ENCODE data around the gene ALDH3B1. TPM values are rescaled to one million over a fixed set of nuclear protein-coding genes. Genes with fewer than 3 reads are reported as not detected.

ALDH3B1 gene
- total and polyA plus RNA-seq, 10 of the 15 experiments (the other 5 are each of a cell fraction or from before 2014, with no cell fraction given) = 0.03 to 0.37 (median 0.17) TPM; not detected in 3

- DNase-seq (ENCODE audit: low read depth, low spot score) (no peak), ATAC-seq (no peak), FAIRE-seq (no peak)
- Histone ChIP-seq H2AFZ (ENCODE audit: control insufficient read depth, low read depth, low read length) (no peak overlapping the region), H3K9me3 (replicated peaks; ENCODE audit: control insufficient read depth, insufficient read depth, low read length) (no peaks in the 10 kb centered on the region), H3K4me1 (ENCODE audit: control insufficient read depth, insufficient read depth, low read length) (peaks cover 10% of the 10 kb centered on the region), H3K4me3 (no peak overlapping the region), H3K27ac (ENCODE audit: control insufficient read depth, insufficient read depth) (no peak overlapping the region), H4K20me1 (ENCODE audit: control insufficient read depth, insufficient read depth) (no peaks in the 10 kb centered on the region), H3K9ac (ENCODE audit: control insufficient read depth, insufficient read depth, low read length) (no peak overlapping the region), H3K36me3 (ENCODE audit: control insufficient read depth in 2 of 2, insufficient read depth in 2 of 2, low read length in 1 of 2) (no peaks in the 10 kb centered on the region), H3K4me2 (ENCODE audit: control insufficient read depth, insufficient read depth) (no peak overlapping the region), H3K79me2 (ENCODE audit: control insufficient read depth, insufficient read depth, low read length) (peaks cover 12% of the 10 kb centered on the region), H3K27me3 (replicated peaks in 1 of 2; ENCODE audit: control insufficient read depth in 2 of 2, insufficient read depth in 2 of 2, low read length in 1 of 2) (no peaks in the 10 kb centered on the region)
- RAD21 ChIA-PET (ENCODE audit: unreplicated experiment) = no interaction called here
- no TSS peak for BruUV-seq (replicated peaks)
- in situ Hi-C loops (cut with MboI) (no loop called here), intact Hi-C loops (cut with micrococcal nuclease; ENCODE audit: unreplicated experiment) (loop anchor here (10.0 kb wide), 1 partner anchor 428 kb away; no protein-coding TSS in a partner anchor)
- 79% methylated on average over 12 of the region's 18 CpGs for WGBS (ENCODE audit: insufficient coverage, insufficient replicate concordance, low lambda C conversion rate, missing lambda C conversion rate)
- TF ChIP-seq NFYB (IDR thresholded peaks at IDR 0.05; ENCODE audit: insufficient read depth, low read depth, low read length) = no peak
- TF ChIP-seq NRF1 (conservative IDR thresholded peaks at IDR 0.05; ENCODE audit: low read depth, low read length) = no peak
- no peak for TF ChIP-seq MLLT1 (IDR thresholded peaks at IDR 0.05)
- TF ChIP-seq MYB (IDR thresholded peaks at IDR 0.05; ENCODE audit: borderline replicate concordance, low read depth, low read length) = no peak
- TF ChIP-seq ATF2 (IDR thresholded peaks at IDR 0.05; ENCODE audit: low read length) = no peak
- no peak for TF ChIP-seq SPI1 (IDR thresholded peaks at IDR 0.05; ENCODE audit: borderline replicate concordance, insufficient read depth, low read depth, low read length)
- no peak for TF ChIP-seq USF1 (IDR thresholded peaks at IDR 0.05; ENCODE audit: borderline replicate concordance, extremely low read length, insufficient read depth, low read depth, low read length)
- no peak for TF ChIP-seq RBBP5 (conservative IDR thresholded peaks at IDR 0.05)
- no peak for TF ChIP-seq IRF3 (IDR thresholded peaks at IDR 0.05)
- TF ChIP-seq NR2C2 (IDR thresholded peaks at IDR 0.05; ENCODE audit: borderline replicate concordance, control insufficient read depth, insufficient read length, low read depth) = no peak
- no peak for TF ChIP-seq MYC (IDR thresholded peaks at IDR 0.05; ENCODE audit: insufficient read depth, insufficient read length, insufficient replicate concordance, low read length, severe bottlenecking)
- TF ChIP-seq HDGF (IDR thresholded peaks at IDR 0.05) = no peak
- TF ChIP-seq ZNF217 (IDR thresholded peaks at IDR 0.05) = no peak
- TF ChIP-seq RCOR1 (conservative IDR thresholded peaks at IDR 0.05; ENCODE audit: low read depth, low read length) = no peak
- no peak for TF ChIP-seq JUNB (IDR thresholded peaks at IDR 0.05)
- no peak for TF ChIP-seq BACH1 (IDR thresholded peaks at IDR 0.05; ENCODE audit: borderline replicate concordance)
- CTCF ChIA-PET = no interaction called here
- SMC1A ChIA-PET (ENCODE audit: uncharacterized antibody, unreplicated experiment) = no interaction called here
- POLR2A ChIA-PET = no interaction called here
Observed at GRCh38 chr11:68026391-68027105, 16.4 kb downstream of the ALDH3B1 start.
